SK-N-SH treated with all-trans-retinoic acid at 6 μM for 48 hours (cell line): ENCODE results near the gene NPRL2.
A peak's percentile ranks its signal among the peaks of the same experiment; 100 is the strongest.

Source experiments
- ATAC-seq: fragments of 200-7000 bp; cut with Tn5 transposase; 3 replicates; pipeline ENCODE4 v1.9.1; 2020; ENCODE audit warnings: mild to moderate bottlenecking, moderate library complexity
- ARNTL ChIP-seq: fragments of 450-650 bp; formaldehyde crosslinking; IDR thresholded peaks from 2 replicates; pipeline ENCODE4 v1.5.0; 2020; ENCODE audit warnings: low read depth, mild to moderate bottlenecking, moderate library complexity, borderline replicate concordance
- BACH2 ChIP-seq: fragments of 250-450 bp; sonication (Bioruptor Pico); IDR thresholded peaks from 2 replicates; pipeline ENCODE4 v1.9.0; 2021; ENCODE audit warnings: mild to moderate bottlenecking, borderline replicate concordance
- CREB5 ChIP-seq: fragments of 250-450 bp; sonication (Bioruptor Pico); IDR thresholded peaks from 2 replicates; pipeline ENCODE4 v1.5.1; 2020; ENCODE audit warnings: low read depth, mild to moderate bottlenecking, moderate library complexity
- CSDC2 ChIP-seq: fragments of 250-450 bp; sonication (Bioruptor Pico); IDR thresholded peaks from 2 replicates; pipeline ENCODE4 v1.5.0; 2020; ENCODE audit warnings: mild to moderate bottlenecking, moderate library complexity
- CSRNP3 ChIP-seq: fragments of 250-450 bp; sonication (Bioruptor Pico); IDR thresholded peaks from 2 replicates; pipeline ENCODE4 v1.5.1; 2021; ENCODE audit warnings: mild to moderate bottlenecking, moderate library complexity
- GLIS3 ChIP-seq: fragments of 250-450 bp; sonication (Bioruptor Pico); IDR thresholded peaks from 2 replicates; pipeline ENCODE4 v1.5.0; 2020; ENCODE audit warnings: mild to moderate bottlenecking, moderate library complexity
- ISL1 ChIP-seq: fragments of 250-450 bp; sonication (Bioruptor Pico); IDR thresholded peaks from 2 replicates; pipeline ENCODE4 v2.1.2; 2022; ENCODE audit warnings: mild to moderate bottlenecking, moderate library complexity
- PATZ1 ChIP-seq: fragments of 250-450 bp; sonication (Bioruptor Pico); IDR thresholded peaks from 2 replicates; pipeline ENCODE4 v1.8.0; 2020; ENCODE audit warnings: mild to moderate bottlenecking, moderate library complexity, borderline replicate concordance
- POU6F1 ChIP-seq: fragments of 250-450 bp; sonication (Bioruptor Pico); IDR thresholded peaks from 2 replicates; pipeline ENCODE4 v1.8.0; 2021; ENCODE audit warnings: low read depth, mild to moderate bottlenecking, moderate library complexity, borderline replicate concordance
- PPARA ChIP-seq: fragments of 250-450 bp; sonication (Bioruptor Pico); IDR thresholded peaks from 2 replicates; pipeline ENCODE4 v1.5.0; 2020; ENCODE audit warnings: mild to moderate bottlenecking, borderline replicate concordance
- RARB ChIP-seq: fragments of 250-450 bp; sonication (Bioruptor Pico); IDR thresholded peaks from 2 replicates; pipeline ENCODE4 v1.8.0; 2021; ENCODE audit warnings: mild to moderate bottlenecking, moderate library complexity
- SNAI2 ChIP-seq: fragments of 250-450 bp; sonication (Bioruptor Pico); IDR thresholded peaks from 2 replicates; pipeline ENCODE4 v1.5.0; 2020; ENCODE audit warnings: mild to moderate bottlenecking, moderate library complexity
- TCF4 ChIP-seq: fragments of 250-450 bp; sonication (Bioruptor Pico); IDR thresholded peaks from 2 replicates; pipeline ENCODE4 v1.8.0; 2021; ENCODE audit warnings: mild to moderate bottlenecking, moderate library complexity, borderline replicate concordance
- TOX ChIP-seq: fragments of 250-450 bp; sonication (Bioruptor Pico); IDR thresholded peaks from 2 replicates; pipeline ENCODE4 v1.8.0; 2021; ENCODE audit warnings: mild to moderate bottlenecking, moderate library complexity, borderline replicate concordance
- TSHZ2 ChIP-seq: fragments of 250-450 bp; sonication (Bioruptor Pico); IDR thresholded peaks from 2 replicates; pipeline ENCODE4 v1.5.0; 2020; ENCODE audit warnings: mild to moderate bottlenecking, moderate library complexity
- ZC3H10 ChIP-seq: fragments of 250-450 bp; sonication (Bioruptor Pico); IDR thresholded peaks from 2 replicates; pipeline ENCODE4 v1.5.1; 2021; ENCODE audit warnings: mild to moderate bottlenecking, moderate library complexity
- ZFP3 ChIP-seq: fragments of 250-450 bp; sonication (Bioruptor Pico); IDR thresholded peaks from 2 replicates; pipeline ENCODE4 v1.5.0; 2020; ENCODE audit warnings: mild to moderate bottlenecking, moderate library complexity
- ZNF565 ChIP-seq: fragments of 450-650 bp; formaldehyde crosslinking; conservative IDR thresholded peaks from 2 replicates; pipeline ENCODE4 v1.5.0; 2020; ENCODE audit warnings: low read depth, mild to moderate bottlenecking, moderate library complexity
- ZNF70 ChIP-seq: fragments of 450-650 bp; formaldehyde crosslinking; IDR thresholded peaks from 2 replicates; pipeline ENCODE4 v1.5.0; 2020; ENCODE audit warnings: mild to moderate bottlenecking, moderate library complexity
- ZNF8 ChIP-seq: fragments of 450-650 bp; formaldehyde crosslinking; IDR thresholded peaks from 2 replicates; pipeline ENCODE4 v1.5.0; 2020; ENCODE audit warnings: mild to moderate bottlenecking, moderate library complexity

Gene NPRL2

GRCh38 chr3:50364573-50365079 lies 14.1 kb upstream of the NPRL2 start:
- no peak for ATAC-seq
- TF ChIP-seq ZNF8 (CRISPR knock-in tag) = no peak
- TF ChIP-seq ZFP3 (CRISPR knock-in tag) = no peak
- no peak for TF ChIP-seq BACH2 (CRISPR knock-in tag)
- TF ChIP-seq CREB5 (CRISPR knock-in tag) = no peak
- TF ChIP-seq RARB (CRISPR knock-in tag) = no peak
- no peak for TF ChIP-seq ZNF565 (CRISPR knock-in tag)
- no peak for TF ChIP-seq ZNF70
- TF ChIP-seq, all 23 proteins: peak for 0

GRCh38 chr3:50359760-50360110 lies 9.2 kb upstream of the NPRL2 start:
- ATAC-seq = peak; percentile 10
- TF ChIP-seq SNAI2 (no peak), ZNF565 (CRISPR knock-in tag) (no peak), PPARA (CRISPR knock-in tag) (no peak), POU6F1 (CRISPR knock-in tag) (no peak), ZNF70 (no peak), ZFP3 (CRISPR knock-in tag) (no peak), ZC3H10 (CRISPR knock-in tag) (no peak), ISL1 (CRISPR knock-in tag) (no peak), CSRNP3 (CRISPR knock-in tag) (no peak), BACH2 (CRISPR knock-in tag) (no peak), TCF4 (no peak), ARNTL (no peak), ZNF8 (CRISPR knock-in tag) (no peak), CREB5 (CRISPR knock-in tag) (no peak), PATZ1 (CRISPR knock-in tag) (no peak), GLIS3 (no peak)

GRCh38 chr3:50358911-50359759 lies 8.6 kb upstream of the NPRL2 start, which contains the start of gene TMEM115:
Gene TMEM115 (minus strand): TSS chr3:50359521. CDS start chr3:50359063, 458 bp downstream.
- TF ChIP-seq ARNTL = no peak
- TF ChIP-seq TSHZ2 (CRISPR knock-in tag) = 0 out of 2 replicates have a peak, but pooled peaks have one; percentile 74
- no peak for TF ChIP-seq TOX (CRISPR knock-in tag)
- 0 out of 2 replicates have a peak, but pooled peaks have one; percentile 17 for TF ChIP-seq CSDC2 (CRISPR knock-in tag)
- peak; percentile 98 for ATAC-seq
